Coronary artery (tissue), 2 donors: ENCODE results near the gene INTS3.

Source experiments
- DNase-seq: peaks from one replicate; pipeline ENCODE4 v3.0.0-alpha.2; 2017; ENCODE audit warnings: low spot score
- H3K27ac ChIP-seq, 2 donors: fragments of 200-600 bp; sonication (generic); one replicate each; pipeline ENCODE4 v1.5.1; 2016 to 2019
- H3K4me3 ChIP-seq: fragments of 200-600 bp; sonication (generic); 2 replicates; pipeline ENCODE4 v1.5.1; 2016; ENCODE audit warnings: mild to moderate bottlenecking, moderate library complexity
- CTCF ChIP-seq: fragments of 200-600 bp; sonication (generic); IDR thresholded peaks from one replicate; pipeline ENCODE4 v1.5.1; 2019; ENCODE audit warnings: antibody characterized with exemption

The INTS3 gene

GRCh38 chr1:153683854-153684253, 44.0 kb upstream of the INTS3 start:
- no peak for TF ChIP-seq CTCF
- Histone ChIP-seq H3K4me3 (no peak overlapping the region), H3K27ac (no peak overlapping the region)
- no peak for DNase-seq

- no peak for DNase-seq
- H3K4me3 ChIP-seq, result no peak overlapping the region
- TF ChIP-seq CTCF, result no peak
- no peak overlapping the region for H3K27ac ChIP-seq
These were observed 43.0 kb upstream of the INTS3 start for GRCh38 chr1:153684892-153685291.

GRCh38 chr1:153685544-153686340, 42.1 kb upstream of the INTS3 start:
- no peak overlapping the region for H3K4me3 ChIP-seq
- no peak overlapping the region for H3K27ac ChIP-seq
- TF ChIP-seq CTCF, result no peak
- DNase-seq, result no peak

GRCh38 chr1:153687346-153688125, 40.3 kb upstream of the INTS3 start:
- no peak overlapping the region for H3K27ac ChIP-seq
- no peak for TF ChIP-seq CTCF
- no peak for DNase-seq
- no peak overlapping the region for H3K4me3 ChIP-seq

- no peak for DNase-seq
- Histone ChIP-seq H3K27ac (no peak overlapping the region), H3K4me3 (no peak overlapping the region)
- no peak for TF ChIP-seq CTCF
These were observed 39.6 kb upstream of the INTS3 start for GRCh38 chr1:153688276-153688675.

- H3K4me3 ChIP-seq, result no peak overlapping the region
- no peak for DNase-seq
- H3K27ac ChIP-seq, result no peak overlapping the region
- TF ChIP-seq CTCF, result no peak
These were observed 39.0 kb upstream of the INTS3 start for GRCh38 chr1:153688736-153689328.
